SJSA1 (cell line): Measurements from ENCODE around the gene SLC6A17. TPM values are rescaled to one million over a fixed set of nuclear protein-coding genes. Genes with fewer than 3 reads are reported as not detected.

ENCODE experiments used
- DNase-seq, 2 experiments: peaks; one replicate each; pipeline ENCODE4 v3.0.0-alpha.2; 2015 to 2020; ENCODE audit warnings: low spot score in 2 of 2, low read depth in 1 of 2
- H3K27ac ChIP-seq: fragments of 250-450 bp; sonication (Bioruptor Pico); 2 replicates; pipeline ENCODE4 v1.5.1; 2020; ENCODE audit warnings: mild to moderate bottlenecking, moderate library complexity
- H3K27me3 ChIP-seq: fragments of 250-450 bp; sonication (Bioruptor Pico); replicated peaks from 2 replicates; pipeline ENCODE4 v1.5.1; 2020; ENCODE audit warnings: mild to moderate bottlenecking, moderate library complexity
- H3K36me3 ChIP-seq: fragments of 250-450 bp; sonication (Bioruptor Pico); 2 replicates; pipeline ENCODE4 v1.5.1; 2020; ENCODE audit warnings: mild to moderate bottlenecking
- H3K4me1 ChIP-seq: fragments of 250-450 bp; sonication (Bioruptor Pico); replicated peaks from 2 replicates; pipeline ENCODE4 v1.6.1; 2021; ENCODE audit warnings: mild to moderate bottlenecking
- H3K4me3 ChIP-seq: fragments of 250-450 bp; sonication (Bioruptor Pico); 2 replicates; pipeline ENCODE4 v1.5.1; 2020; ENCODE audit warnings: mild to moderate bottlenecking
- H3K9me3 ChIP-seq: fragments of 250-450 bp; sonication (Bioruptor Pico); replicated peaks from 2 replicates; pipeline ENCODE4 v1.5.1; 2020; ENCODE audit warnings: mild to moderate bottlenecking
- total RNA-seq: library from RNA; depleted of rRNA; stranded (reverse); fragments of >200 nt; shearing (Covaris generic); gene quantifications from 2 replicates; pipeline ENCODE4 v1.2.3, GENCODE V29; 2014; rRNA removed

SLC6A17 gene
- total RNA-seq = 1.0 and 2.1 TPM in 2 replicates

GRCh38 chr1:110150330-110151174 lies at the start of gene SLC6A17:
Gene SLC6A17, plus strand, starts transcription at chr1:110150494. Its CDS starts 16,436 bp downstream, at chr1:110166930.
- peak within 1 kb of the TSS; percentile 31; the same call in 1 of the 2 replicates for H3K27ac ChIP-seq
- H3K4me3 ChIP-seq = peak within 1 kb of the TSS; percentile 45
- H3K36me3 ChIP-seq = no peaks in the 10 kb centered on the region
- peaks cover 36% of the 10 kb centered on the region for H3K4me1 ChIP-seq
- H3K9me3 ChIP-seq = peaks cover 8% of the 10 kb centered on the region; the same call in 1 of the 2 replicates
- DNase-seq = peak; percentile 60 to 84
- H3K27me3 ChIP-seq = peaks cover 17% of the 10 kb centered on the region

- Histone ChIP-seq H3K4me3 (no peak overlapping the region), H3K4me1 (0 out of 2 replicates have a peak, but pooled peaks cover 4% of the 10 kb centered on the region), H3K27me3 (no peaks in the 10 kb centered on the region), H3K36me3 (no peaks in the 10 kb centered on the region), H3K27ac (no peak overlapping the region), H3K9me3 (no peaks in the 10 kb centered on the region)
- no peak for DNase-seq
Measured at GRCh38 chr1:110102081-110102480, 48.2 kb upstream of the SLC6A17 start.

- Histone ChIP-seq H3K27me3 (no peaks in the 10 kb centered on the region; the same call in 1 of the 2 replicates), H3K4me3 (no peak overlapping the region), H3K4me1 (0 out of 2 replicates have a peak, but pooled peaks cover 4% of the 10 kb centered on the region), H3K27ac (no peak overlapping the region), H3K36me3 (no peaks in the 10 kb centered on the region), H3K9me3 (no peaks in the 10 kb centered on the region)
- peak; percentile 33 to 70 for DNase-seq
Measured at GRCh38 chr1:110106013-110106941, 44.0 kb upstream of the SLC6A17 start.

GRCh38 chr1:110107867-110108469 lies 42.3 kb upstream of the SLC6A17 start:
- no peaks in the 10 kb centered on the region for H3K9me3 ChIP-seq
- no peak overlapping the region for H3K27ac ChIP-seq
- no peak overlapping the region for H3K4me3 ChIP-seq
- DNase-seq = no peak
- no peaks in the 10 kb centered on the region for H3K4me1 ChIP-seq
- H3K36me3 ChIP-seq = no peaks in the 10 kb centered on the region
- H3K27me3 ChIP-seq = no peaks in the 10 kb centered on the region; the same call in none of the 2 replicates

- Histone ChIP-seq H3K9me3 (no peaks in the 10 kb centered on the region), H3K4me1 (no peaks in the 10 kb centered on the region), H3K4me3 (no peak overlapping the region), H3K36me3 (no peaks in the 10 kb centered on the region), H3K27me3 (no peaks in the 10 kb centered on the region; the same call in none of the 2 replicates), H3K27ac (no peak overlapping the region)
- DNase-seq = no peak
Measured at GRCh38 chr1:110111081-110111480, 39.2 kb upstream of the SLC6A17 start.

- no peak within 1 kb of the TSS for H3K4me3 ChIP-seq
- H3K4me1 ChIP-seq = no peaks in the 10 kb centered on the region
- no peak for DNase-seq
- no peaks in the 10 kb centered on the region; the same call in none of the 2 replicates for H3K27me3 ChIP-seq
- H3K27ac ChIP-seq = no peak within 1 kb of the TSS
- H3K9me3 ChIP-seq = no peaks in the 10 kb centered on the region
- no peaks in the 10 kb centered on the region for H3K36me3 ChIP-seq
Measured at GRCh38 chr1:110112143-110112542, 38.2 kb upstream of the SLC6A17 start, which contains the start of gene UBL4B. Gene UBL4B, plus strand, starts transcription at chr1:110112443. Its CDS starts 92 bp downstream, at chr1:110112535.

GRCh38 chr1:110112656-110113055 lies 37.6 kb upstream of the SLC6A17 start:
- no peaks in the 10 kb centered on the region for H3K9me3 ChIP-seq
- no peaks in the 10 kb centered on the region for H3K36me3 ChIP-seq
- H3K27ac ChIP-seq = no peak overlapping the region
- no peaks in the 10 kb centered on the region for H3K4me1 ChIP-seq
- H3K27me3 ChIP-seq = no peaks in the 10 kb centered on the region; the same call in none of the 2 replicates
- no peak overlapping the region for H3K4me3 ChIP-seq
- no peak for DNase-seq

GRCh38 chr1:110113551-110113950 lies 36.7 kb upstream of the SLC6A17 start:
- H3K27ac ChIP-seq = no peak overlapping the region
- H3K4me1 ChIP-seq = no peaks in the 10 kb centered on the region
- H3K36me3 ChIP-seq = no peaks in the 10 kb centered on the region
- no peak for DNase-seq
- no peaks in the 10 kb centered on the region; the same call in none of the 2 replicates for H3K27me3 ChIP-seq
- no peaks in the 10 kb centered on the region for H3K9me3 ChIP-seq
- H3K4me3 ChIP-seq = no peak overlapping the region

- H3K4me3 ChIP-seq = no peak overlapping the region
- no peak overlapping the region for H3K27ac ChIP-seq
- H3K27me3 ChIP-seq = no peaks in the 10 kb centered on the region; the same call in 1 of the 2 replicates
- no peaks in the 10 kb centered on the region for H3K9me3 ChIP-seq
- DNase-seq = no peak
- H3K36me3 ChIP-seq = no peaks in the 10 kb centered on the region
- no peaks in the 10 kb centered on the region for H3K4me1 ChIP-seq
Measured at GRCh38 chr1:110114173-110114572, 36.1 kb upstream of the SLC6A17 start.

GRCh38 chr1:110114784-110115183 lies 35.5 kb upstream of the SLC6A17 start:
- DNase-seq = no peak
- Histone ChIP-seq H3K36me3 (no peaks in the 10 kb centered on the region), H3K27me3 (no peaks in the 10 kb centered on the region; the same call in 1 of the 2 replicates), H3K27ac (no peak overlapping the region), H3K4me3 (no peak overlapping the region), H3K9me3 (no peaks in the 10 kb centered on the region), H3K4me1 (no peaks in the 10 kb centered on the region)

- no peaks in the 10 kb centered on the region for H3K36me3 ChIP-seq
- 0 out of 2 replicates have a peak, but pooled peaks cover under 1% of the 10 kb centered on the region for H3K9me3 ChIP-seq
- DNase-seq = no peak
- H3K27me3 ChIP-seq = peaks cover 6% of the 10 kb centered on the region; the same call in 1 of the 2 replicates
- no peaks in the 10 kb centered on the region for H3K4me1 ChIP-seq
- H3K27ac ChIP-seq = no peak overlapping the region
- no peak overlapping the region for H3K4me3 ChIP-seq
Measured at GRCh38 chr1:110118636-110119396, 31.5 kb upstream of the SLC6A17 start.

- 0 out of 2 replicates have a peak, but pooled peaks cover 3% of the 10 kb centered on the region for H3K9me3 ChIP-seq
- no peak overlapping the region for H3K27ac ChIP-seq
- H3K36me3 ChIP-seq = no peaks in the 10 kb centered on the region
- no peak overlapping the region for H3K4me3 ChIP-seq
- H3K27me3 ChIP-seq = peaks cover 6% of the 10 kb centered on the region; the same call in 1 of the 2 replicates
- no peaks in the 10 kb centered on the region for H3K4me1 ChIP-seq
- no peak for DNase-seq
Measured at GRCh38 chr1:110119843-110120242, 30.5 kb upstream of the SLC6A17 start.
